Trophoblast cell (in vitro differentiated cells and primary cell): ENCODE data around the gene MTUS2.

Experiments used
- DNase-seq, 2 donors: peaks; one replicate each; pipeline ENCODE4 v3.0.0-alpha.2; 2016
- H2AFZ ChIP-seq: 2 replicates; pipeline ENCODE4 v1.6.1; 2013; ENCODE audit warnings: low read length, moderate library complexity, mild to moderate bottlenecking; ENCODE audit not compliant: insufficient read depth, poor library complexity
- H2AK5ac ChIP-seq: 2 replicates; pipeline ENCODE4 v1.6.1; 2013; ENCODE audit warnings: mild to moderate bottlenecking, low read length
- H2BK120ac ChIP-seq: 2 replicates; pipeline ENCODE4 v1.6.1; 2013; ENCODE audit warnings: low read length, mild to moderate bottlenecking, moderate library complexity; ENCODE audit not compliant: insufficient read depth, poor library complexity
- H2BK12ac ChIP-seq: 2 replicates; pipeline ENCODE4 v1.6.1; 2013; ENCODE audit warnings: mild to moderate bottlenecking, low read length, moderate library complexity
- H2BK5ac ChIP-seq: 2 replicates; pipeline ENCODE4 v1.6.1; 2013; ENCODE audit warnings: low read length, low read depth, moderate library complexity, mild to moderate bottlenecking; ENCODE audit not compliant: poor library complexity
- H3K14ac ChIP-seq: 2 replicates; pipeline ENCODE4 v1.6.1; 2013; ENCODE audit warnings: mild to moderate bottlenecking, low read length
- H3K18ac ChIP-seq: 2 replicates; pipeline ENCODE4 v1.6.1; 2013; ENCODE audit warnings: mild to moderate bottlenecking, low read length
- H3K23ac ChIP-seq: 2 replicates; pipeline ENCODE4 v1.6.1; 2013; ENCODE audit warnings: low read length
- H3K27ac ChIP-seq: 2 replicates; pipeline ENCODE4 v1.5.1; 2013; ENCODE audit warnings: low read depth, mild to moderate bottlenecking, inconsistent platforms, low read length, moderate library complexity
- H3K27me3 ChIP-seq: 2 replicates; pipeline ENCODE4 v1.6.1; 2013; ENCODE audit warnings: inconsistent platforms, mild to moderate bottlenecking, low read length, moderate library complexity; ENCODE audit not compliant: insufficient read depth
- H3K36me3 ChIP-seq, 2 experiments: 1 replicate in 1 of 2; 2 replicates in 1 of 2; pipeline ENCODE4 v1.6.1; 2013; ENCODE audit warnings: low read length in 2 of 2, mild to moderate bottlenecking in 2 of 2, moderate library complexity in 1 of 2; ENCODE audit not compliant: insufficient read depth in 2 of 2, control insufficient read depth in 1 of 2
- H3K4ac ChIP-seq: 2 replicates; pipeline ENCODE4 v1.6.1; 2013; ENCODE audit warnings: low read depth, mild to moderate bottlenecking, low read length, moderate library complexity
- H3K4me1 ChIP-seq, 2 experiments: 1 replicate in 1 of 2; 2 replicates in 1 of 2; pipeline ENCODE4 v1.6.1; 2013; ENCODE audit warnings: low read length in 2 of 2, mild to moderate bottlenecking in 2 of 2, moderate library complexity in 1 of 2; ENCODE audit not compliant: insufficient read depth in 2 of 2, control insufficient read depth in 1 of 2
- H3K4me2 ChIP-seq: 2 replicates; pipeline ENCODE4 v1.6.1; 2013; ENCODE audit warnings: inconsistent platforms, mild to moderate bottlenecking, low read length, moderate library complexity
- H3K4me3 ChIP-seq: 2 replicates; pipeline ENCODE4 v1.5.1; 2013; ENCODE audit warnings: mild to moderate bottlenecking, low read depth, low read length, inconsistent platforms
- H3K79me1 ChIP-seq: one replicate; pipeline ENCODE4 v1.6.1; 2013; ENCODE audit warnings: low read length
- H3K79me2 ChIP-seq: 2 replicates; pipeline ENCODE4 v1.6.1; 2013; ENCODE audit warnings: low read length, mild to moderate bottlenecking; ENCODE audit not compliant: control insufficient read depth, insufficient read depth, poor library complexity
- H3K9ac ChIP-seq: 2 replicates; pipeline ENCODE4 v1.6.1; 2013; ENCODE audit warnings: mild to moderate bottlenecking, low read length
- H3K9me3 ChIP-seq: 2 replicates; pipeline ENCODE4 v1.6.1; 2013; ENCODE audit warnings: low read depth, mild to moderate bottlenecking, control low read depth, inconsistent platforms, low read length; ENCODE audit not compliant: insufficient read depth
- H4K12ac ChIP-seq: 2 replicates; pipeline ENCODE4 v1.6.1; 2013; ENCODE audit warnings: low read depth, mild to moderate bottlenecking, low read length, moderate library complexity
- H4K8ac ChIP-seq: 2 replicates; pipeline ENCODE4 v1.6.1; 2013; ENCODE audit warnings: low read depth, mild to moderate bottlenecking, low read length, moderate library complexity
- H4K91ac ChIP-seq: one replicate; pipeline ENCODE4 v1.6.1; 2013; ENCODE audit warnings: low read depth, mild to moderate bottlenecking, low read length, moderate library complexity
- WGBS: extraction: QIAGEN DNeasy Blood & Tissue Kit; methylation state at CpG from one replicate; pipeline ENCODE4 v1.1.7; 2013; ENCODE audit warnings: missing lambda C conversion rate; ENCODE audit not compliant: insufficient read length, insufficient coverage; ENCODE audit errors: extremely low coverage; 5-methylcytosine and 5-hydroxymethylcytosine counted together

Gene MTUS2

GRCh38 chr13:29530901-29531300 is 710.8 kb downstream of the MTUS2 start:
- Histone ChIP-seq H3K18ac (no peak overlapping the region), H3K4me2 (no peak overlapping the region), H3K4ac (no peak overlapping the region), H3K4me3 (no peak overlapping the region), H2BK5ac (no peak overlapping the region), H3K36me3 (peaks cover 29 to 39% of the 10 kb centered on the region in 2 experiments), H3K9me3 (peaks cover 2% of the 10 kb centered on the region), H3K27ac (no peak overlapping the region), H4K91ac (peak overlapping the region; percentile 73), H3K79me1 (peaks cover 7% of the 10 kb centered on the region), H3K79me2 (no peaks in the 10 kb centered on the region), H2BK12ac (no peak overlapping the region), H4K8ac (peak overlapping the region; percentile 32), H3K4me1 (peaks cover 13 to 15% of the 10 kb centered on the region in 2 experiments), H2AK5ac (peak overlapping the region; percentile 7), H3K9ac (no peak overlapping the region), H3K23ac (no peak overlapping the region), H2BK120ac (no peak overlapping the region), H4K12ac (no peak overlapping the region), H3K27me3 (no peaks in the 10 kb centered on the region), H3K14ac (no peak overlapping the region), H2AFZ (no peak overlapping the region)
- WGBS = no CpG with 5 or more reads among the region's 5 CpGs
- peak in 1 of 2 donors; percentile 63 for DNase-seq

GRCh38 chr13:29532116-29532515 is 712.0 kb downstream of the MTUS2 start:
- Histone ChIP-seq H3K27me3 (no peaks in the 10 kb centered on the region), H2AK5ac (no peak overlapping the region), H3K4me1 (peaks cover 17 to 19% of the 10 kb centered on the region in 2 experiments), H3K14ac (no peak overlapping the region), H3K36me3 (peaks cover 26 to 38% of the 10 kb centered on the region in 2 experiments), H3K23ac (no peak overlapping the region), H4K91ac (no peak overlapping the region), H3K9ac (no peak overlapping the region), H3K79me2 (no peaks in the 10 kb centered on the region), H3K27ac (peak overlapping the region; percentile 71), H2BK5ac (no peak overlapping the region), H2AFZ (no peak overlapping the region), H3K79me1 (peaks cover 7% of the 10 kb centered on the region), H4K8ac (no peak overlapping the region), H3K4me3 (no peak overlapping the region), H3K4me2 (no peak overlapping the region), H3K4ac (no peak overlapping the region), H2BK12ac (no peak overlapping the region), H2BK120ac (no peak overlapping the region), H3K9me3 (peaks cover 2% of the 10 kb centered on the region), H4K12ac (no peak overlapping the region), H3K18ac (no peak overlapping the region)
- no CpG with 5 or more reads among the region's 5 CpGs for WGBS
- peak; percentile 96 to 98 for DNase-seq

GRCh38 chr13:29532821-29533220 is 712.7 kb downstream of the MTUS2 start:
- Histone ChIP-seq H3K4me1 (peaks cover 20 to 21% of the 10 kb centered on the region in 2 experiments), H3K27ac (peak overlapping the region; percentile 68), H2BK120ac (peak overlapping the region; percentile 9), H4K91ac (peak overlapping the region; percentile 38), H3K27me3 (no peaks in the 10 kb centered on the region), H3K79me1 (peaks cover 7% of the 10 kb centered on the region), H3K79me2 (peaks cover 1% of the 10 kb centered on the region), H4K8ac (no peak overlapping the region), H3K18ac (no peak overlapping the region), H3K36me3 (peaks cover 22 to 33% of the 10 kb centered on the region in 2 experiments), H2BK12ac (no peak overlapping the region), H3K23ac (no peak overlapping the region), H2AFZ (no peak overlapping the region), H3K9me3 (peaks cover 2% of the 10 kb centered on the region), H2AK5ac (no peak overlapping the region), H3K4me3 (no peak overlapping the region), H3K14ac (no peak overlapping the region), H2BK5ac (peak overlapping the region; percentile 41), H3K4me2 (no peak overlapping the region), H3K4ac (no peak overlapping the region), H3K9ac (no peak overlapping the region), H4K12ac (no peak overlapping the region)
- peak; percentile 80 to 86 for DNase-seq
- no CpG with 5 or more reads among the region's 17 CpGs for WGBS

- peaks cover 2% of the 10 kb centered on the region for H3K79me2 ChIP-seq
- no peak overlapping the region for H3K18ac ChIP-seq
- peaks cover 26 to 33% of the 10 kb centered on the region in 2 experiments for H3K4me1 ChIP-seq
- no peak overlapping the region for H4K91ac ChIP-seq
- H2BK12ac ChIP-seq = no peak overlapping the region
- no peak overlapping the region for H4K8ac ChIP-seq
- no peaks in the 10 kb centered on the region for H3K27me3 ChIP-seq
- no peak overlapping the region for H3K27ac ChIP-seq
- peaks cover 15 to 25% of the 10 kb centered on the region in 2 experiments for H3K36me3 ChIP-seq
- H2AK5ac ChIP-seq = no peak overlapping the region
- no peak overlapping the region for H2BK120ac ChIP-seq
- H4K12ac ChIP-seq = no peak overlapping the region
- no peak overlapping the region for H2AFZ ChIP-seq
- DNase-seq = no peak
- no peak overlapping the region for H3K4me2 ChIP-seq
- no peak overlapping the region for H3K4me3 ChIP-seq
- H2BK5ac ChIP-seq = no peak overlapping the region
- H3K23ac ChIP-seq = no peak overlapping the region
- H3K9me3 ChIP-seq = peaks cover 2% of the 10 kb centered on the region
- WGBS = no CpG with 5 or more reads among the region's 4 CpGs
- peaks cover 9% of the 10 kb centered on the region for H3K79me1 ChIP-seq
- H3K9ac ChIP-seq = no peak overlapping the region
- H3K14ac ChIP-seq = no peak overlapping the region
- no peak overlapping the region for H3K4ac ChIP-seq
Observed at GRCh38 chr13:29534083-29534482, 713.9 kb downstream of the MTUS2 start.
